Measurements from ENCODE around the gene OR5W2. TPM values are rescaled to one million over a fixed set of nuclear protein-coding genes. Genes with fewer than 3 reads are reported as not detected.
"Not testable (repeated sequence)": the region's sequence is repeated elsewhere in the genome, so short reads cannot be mapped to it uniquely, and the experiment has no call there.

Gene OR5W2
- total RNA-seq, 1 donor from 2014 or later, result not detected

DNA sequence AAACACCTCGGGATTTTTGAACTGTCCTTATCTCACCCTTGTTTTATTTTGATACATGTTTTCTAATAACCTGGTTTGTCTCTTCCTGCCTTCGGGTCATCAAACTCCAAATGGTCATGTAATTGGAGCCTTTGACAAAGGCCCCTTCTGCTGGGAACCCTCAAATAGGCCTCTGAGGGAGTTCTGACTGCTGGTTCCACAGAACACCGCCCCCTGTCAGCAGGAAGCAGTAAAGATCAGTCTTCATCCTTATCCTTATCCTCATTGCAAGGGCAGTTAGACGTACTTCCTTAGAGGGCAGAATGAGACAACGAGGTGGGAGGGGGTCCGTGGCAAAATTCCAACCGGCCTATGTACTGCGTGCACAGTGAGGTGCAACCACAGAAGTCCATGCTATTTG is 19.2 kb downstream of the OR5W2 start:
- TF ChIP-seq, protein P1, sequence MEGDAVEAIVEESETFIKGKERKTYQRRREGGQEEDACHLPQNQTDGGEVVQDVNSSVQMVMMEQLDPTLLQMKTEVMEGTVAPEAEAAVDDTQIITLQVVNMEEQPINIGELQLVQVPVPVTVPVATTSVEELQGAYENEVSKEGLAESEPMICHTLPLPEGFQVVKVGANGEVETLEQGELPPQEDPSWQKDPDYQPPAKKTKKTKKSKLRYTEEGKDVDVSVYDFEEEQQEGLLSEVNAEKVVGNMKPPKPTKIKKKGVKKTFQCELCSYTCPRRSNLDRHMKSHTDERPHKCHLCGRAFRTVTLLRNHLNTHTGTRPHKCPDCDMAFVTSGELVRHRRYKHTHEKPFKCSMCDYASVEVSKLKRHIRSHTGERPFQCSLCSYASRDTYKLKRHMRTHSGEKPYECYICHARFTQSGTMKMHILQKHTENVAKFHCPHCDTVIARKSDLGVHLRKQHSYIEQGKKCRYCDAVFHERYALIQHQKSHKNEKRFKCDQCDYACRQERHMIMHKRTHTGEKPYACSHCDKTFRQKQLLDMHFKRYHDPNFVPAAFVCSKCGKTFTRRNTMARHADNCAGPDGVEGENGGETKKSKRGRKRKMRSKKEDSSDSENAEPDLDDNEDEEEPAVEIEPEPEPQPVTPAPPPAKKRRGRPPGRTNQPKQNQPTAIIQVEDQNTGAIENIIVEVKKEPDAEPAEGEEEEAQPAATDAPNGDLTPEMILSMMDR (conservative IDR thresholded peaks at IDR 0.05; ENCODE audit: low read depth, low read length), result no peak

DNA sequence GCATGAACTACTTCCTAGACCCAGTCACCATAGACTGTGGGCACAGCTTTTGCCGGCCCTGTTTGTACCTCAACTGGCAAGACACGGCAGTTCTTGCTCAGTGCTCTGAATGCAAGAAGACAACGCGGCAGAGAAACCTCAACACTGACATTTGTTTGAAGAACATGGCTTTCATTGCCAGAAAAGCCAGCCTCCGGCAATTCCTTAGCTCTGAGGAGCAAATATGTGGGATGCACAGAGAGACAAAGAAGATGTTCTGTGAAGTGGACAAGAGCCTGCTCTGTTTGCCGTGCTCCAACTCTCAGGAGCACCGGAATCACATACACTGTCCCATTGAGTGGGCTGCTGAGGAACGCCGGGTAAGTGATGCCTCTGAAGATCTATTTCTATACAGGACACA is 28.9 kb downstream of the OR5W2 start:
- DNase-seq (ENCODE audit: low read depth); H3K4me3 ChIP-seq (ENCODE audit: low read depth, low read length): not testable (repeated sequence)

More for the DNA sequence above, 19.2 kb downstream of the OR5W2 start:
- DNase-seq (ENCODE audit: low read depth), result no peak
- H3K4me3 ChIP-seq (ENCODE audit: low read depth, low read length), result no peak overlapping the region

DNA sequence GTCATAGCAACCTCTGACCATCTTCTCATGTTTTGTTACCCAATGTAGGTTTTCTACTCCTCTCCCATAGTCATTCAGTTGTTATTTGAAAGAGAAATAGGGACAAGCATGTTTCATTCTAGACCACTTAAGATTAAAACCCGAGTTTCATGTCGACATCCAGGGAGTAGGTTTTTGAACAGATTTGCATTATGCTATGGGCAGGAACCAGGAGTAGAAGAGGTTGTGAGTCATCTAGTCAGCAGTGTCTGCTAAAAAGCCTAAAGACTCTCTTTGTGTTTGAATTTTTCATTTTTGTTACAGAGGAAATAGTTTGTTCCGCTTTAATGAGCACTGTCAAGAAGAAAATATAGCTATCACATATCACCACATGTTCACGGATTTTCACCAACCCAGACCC is 29.4 kb downstream of the OR5W2 start:
- H3K4me3 ChIP-seq (ENCODE audit: low read depth, low read length); DNase-seq (ENCODE audit: low read depth): not testable (repeated sequence)

DNA sequence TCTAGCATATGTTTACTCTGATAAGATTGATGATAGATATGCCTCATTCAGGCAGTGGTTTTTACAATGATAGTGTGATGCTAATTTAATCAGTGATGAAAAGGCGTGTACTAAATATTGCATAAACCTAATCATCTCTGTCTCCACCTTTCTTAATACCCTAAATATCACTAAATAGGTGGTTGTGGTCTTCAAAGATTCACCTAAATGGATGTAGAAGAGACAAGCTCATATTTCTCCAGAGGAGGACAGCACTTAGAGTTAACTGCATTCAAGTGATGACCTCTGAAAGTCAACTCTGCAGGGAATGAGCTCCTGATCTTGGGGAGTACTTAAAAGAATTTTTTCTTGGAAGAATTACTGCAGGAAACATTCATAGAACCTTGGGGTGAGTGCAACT is 31.4 kb downstream of the OR5W2 start, which contains the start of gene TRIM51:
TSS of gene TRIM51 (plus strand) at position 301 of the 400 bp plus-strand sequence. CDS start 2,132 bp downstream, outside the sequence.
- DNase-seq (ENCODE audit: low read depth); H3K4me3 ChIP-seq (ENCODE audit: low read depth, low read length): not testable (repeated sequence)

- H3K4me3 ChIP-seq (ENCODE audit: low read depth, low read length); DNase-seq (ENCODE audit: low read depth): not testable (repeated sequence)
Measured at GRCh38 chr11:55873146-55873545, 41.2 kb downstream of the OR5W2 start.

- not testable (repeated sequence) for H3K4me3 ChIP-seq (ENCODE audit: low read depth, low read length); DNase-seq (ENCODE audit: low read depth)
Measured at GRCh38 chr11:55872731-55873130, 41.7 kb downstream of the OR5W2 start.

DNA sequence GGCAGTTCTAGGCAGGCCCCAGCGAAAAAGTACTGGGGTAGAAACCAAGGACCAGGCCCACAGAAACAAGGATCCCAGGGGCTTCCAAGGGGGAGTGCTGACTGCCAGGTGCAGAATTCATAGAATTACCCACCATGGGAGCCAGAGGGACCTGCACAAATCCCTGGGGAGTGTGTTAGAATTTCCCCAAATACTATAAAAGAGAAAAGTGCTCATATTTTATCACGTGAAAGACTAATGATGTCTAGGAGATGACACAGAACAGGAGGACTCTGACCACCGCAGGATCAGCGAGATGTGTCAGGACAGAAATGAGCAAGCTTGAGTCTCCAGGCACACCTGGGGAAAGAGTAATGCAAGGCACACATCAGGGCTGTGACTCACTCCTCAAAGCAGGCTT is 47.0 kb downstream of the OR5W2 start:
- not testable (repeated sequence) for DNase-seq (ENCODE audit: low read depth); H3K4me3 ChIP-seq (ENCODE audit: low read depth, low read length)

Other genes starting within 250 kb of the OR5W2 start
- gene OR5D13, start 141.1 kb downstream of the OR5W2 start, total RNA-seq, result not detected in 2 replicates
- gene OR5D14, start 119.0 kb downstream of the OR5W2 start, total RNA-seq, result not detected in 2 replicates
- gene OR5L1, start 103.2 kb downstream of the OR5W2 start, total RNA-seq, result not detected in 2 replicates
- gene OR5D18, start 95.0 kb downstream of the OR5W2 start, total RNA-seq, result not detected in 2 replicates
- gene OR5L2, start 87.4 kb downstream of the OR5W2 start, total RNA-seq, result not detected in 2 replicates
- gene OR5D16, start 75.8 kb downstream of the OR5W2 start, total RNA-seq, result not detected in 2 replicates
- not detected in 2 replicates for gene TRIM51, start 31.3 kb downstream of the OR5W2 start, total RNA-seq
- gene OR5I1, start 21.8 kb upstream of the OR5W2 start, total RNA-seq, result not detected in 2 replicates
- not detected in 2 replicates for gene OR10AG1, start 55.4 kb upstream of the OR5W2 start, total RNA-seq
- gene OR5F1, start 80.0 kb upstream of the OR5W2 start, total RNA-seq, result not detected in 2 replicates
- not detected in 2 replicates for gene OR5AS1, start 113.1 kb upstream of the OR5W2 start, total RNA-seq
- gene OR8I2, start 178.7 kb upstream of the OR5W2 start, total RNA-seq, result not detected in 2 replicates
- not detected in 2 replicates for gene OR8H2, start 189.1 kb upstream of the OR5W2 start, total RNA-seq
- not detected in 2 replicates for gene OR8H3, start 207.8 kb upstream of the OR5W2 start, total RNA-seq
- not detected in 2 replicates for gene OR8J3, start 225.6 kb upstream of the OR5W2 start, total RNA-seq
- not detected in 2 replicates for gene OR8K5, start 245.7 kb upstream of the OR5W2 start, total RNA-seq